ENCODE data around the gene ASF1A.

Gene ASF1A

DNA sequence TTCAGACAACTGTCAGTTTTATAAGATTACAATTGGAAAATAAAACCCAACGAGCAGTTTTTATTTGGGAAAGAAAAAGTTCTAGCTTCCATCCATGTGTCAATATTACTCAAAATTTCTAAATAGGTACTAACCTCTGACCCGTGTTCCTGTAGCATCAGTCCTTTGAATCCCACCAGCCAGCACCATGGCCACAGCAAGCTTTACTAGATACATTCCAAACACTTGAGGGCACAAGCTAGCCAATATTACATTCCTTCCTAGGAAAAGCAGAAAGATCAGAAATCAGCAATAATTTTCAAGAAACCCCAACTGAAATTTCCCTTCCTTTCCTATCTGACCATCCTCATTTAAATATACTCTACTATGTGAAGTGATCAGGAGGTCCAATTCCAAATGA is 19.2 kb downstream of the ASF1A start:
- DNase-seq (ENCODE audit: low read depth), result no peak

DNA sequence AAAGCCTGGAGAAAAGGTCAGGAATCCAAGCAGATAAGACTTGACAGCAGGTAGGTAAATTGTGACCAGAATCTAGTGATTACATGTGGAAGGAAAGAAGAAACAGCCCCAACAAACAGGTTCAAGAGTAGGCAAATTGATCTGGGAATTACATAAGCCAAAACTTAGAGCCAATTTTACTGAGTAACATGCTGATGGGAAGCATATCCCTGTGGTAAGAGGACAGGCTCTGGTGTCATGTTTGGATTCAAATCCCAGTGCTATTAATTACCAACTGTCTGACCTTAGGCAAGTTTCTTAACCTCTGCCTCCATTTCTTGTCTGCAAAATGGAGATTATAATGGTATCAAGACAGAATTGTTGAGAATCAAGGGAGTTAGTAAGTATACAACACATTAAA is 20.6 kb downstream of the ASF1A start:
- DNase-seq (ENCODE audit: low read depth), result no peak

DNA sequence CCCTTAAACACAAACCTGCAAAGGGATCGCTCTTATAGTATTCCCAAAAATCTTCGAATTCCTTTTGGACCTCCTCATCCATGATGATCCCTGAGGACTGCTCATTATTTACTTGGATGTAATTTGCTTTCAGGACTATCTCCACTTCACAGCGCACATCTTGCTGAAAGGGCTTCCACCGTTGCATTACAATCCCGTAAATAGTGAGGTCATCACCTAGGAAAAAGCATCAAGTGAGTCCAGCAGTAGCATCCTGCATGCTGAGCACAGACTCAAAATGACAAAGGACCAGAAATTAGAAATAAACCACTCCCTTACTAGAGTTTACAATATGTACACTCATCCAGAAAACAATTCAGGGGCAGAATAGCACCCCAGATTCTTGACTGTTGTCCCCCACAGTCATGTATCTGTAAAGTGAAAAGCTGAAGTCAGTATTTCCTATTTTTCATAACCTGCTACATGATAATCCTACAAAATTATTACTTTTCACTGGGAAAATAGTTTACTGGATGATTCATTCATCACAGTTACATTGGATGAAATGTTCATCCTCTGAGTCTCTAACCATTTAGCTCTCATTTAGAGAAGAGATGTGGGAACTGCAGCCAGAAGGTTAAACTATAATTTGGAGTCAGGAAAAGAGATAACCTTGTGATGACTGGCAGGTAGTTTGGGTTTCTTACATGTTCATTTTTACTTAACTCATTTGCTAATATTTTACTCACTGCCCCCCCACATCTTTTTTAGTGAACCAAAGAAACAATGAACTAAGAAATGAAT is 23.8 kb downstream of the ASF1A start:
- DNase-seq (ENCODE audit: low read depth), result no peak

DNA sequence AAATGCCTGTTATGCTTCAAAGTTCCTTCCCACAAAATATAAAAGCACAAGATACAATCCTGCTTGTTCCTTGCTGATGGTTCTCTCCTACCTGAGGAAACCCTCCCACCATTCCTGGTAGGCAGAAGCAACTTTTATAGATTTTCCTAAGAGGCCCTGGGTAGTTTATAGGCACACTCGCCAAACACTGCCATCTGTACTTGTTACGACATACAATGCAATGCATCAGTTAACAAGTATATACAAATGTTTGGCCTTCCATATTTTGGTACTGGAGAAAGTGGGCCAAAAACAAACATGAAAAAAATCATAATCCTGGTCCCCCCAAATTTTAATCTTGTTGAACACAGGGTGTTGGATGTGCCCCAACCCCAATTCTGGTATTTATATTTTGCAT is 24.4 kb downstream of the ASF1A start:
- DNase-seq (ENCODE audit: low read depth), result no peak

DNA sequence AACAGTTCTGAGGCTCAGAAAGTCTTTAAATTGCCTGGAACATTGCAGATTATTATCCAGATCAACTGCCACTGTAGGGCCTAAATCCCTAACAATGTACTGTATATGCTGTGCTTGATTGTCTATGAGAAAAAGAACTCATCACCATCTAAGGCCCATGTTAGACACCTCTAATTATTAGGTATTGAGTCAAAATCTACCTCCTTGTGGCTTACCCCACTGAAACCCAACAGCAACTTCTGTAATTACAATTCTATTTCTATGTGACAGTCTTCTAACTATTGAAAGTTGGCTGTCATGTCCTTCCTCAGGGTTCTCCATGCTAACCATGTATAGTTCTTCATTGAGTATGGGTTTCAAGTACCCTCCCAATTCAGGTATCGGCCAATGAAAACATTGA is 27.1 kb downstream of the ASF1A start:
- no peak for DNase-seq (ENCODE audit: low read depth)

DNA sequence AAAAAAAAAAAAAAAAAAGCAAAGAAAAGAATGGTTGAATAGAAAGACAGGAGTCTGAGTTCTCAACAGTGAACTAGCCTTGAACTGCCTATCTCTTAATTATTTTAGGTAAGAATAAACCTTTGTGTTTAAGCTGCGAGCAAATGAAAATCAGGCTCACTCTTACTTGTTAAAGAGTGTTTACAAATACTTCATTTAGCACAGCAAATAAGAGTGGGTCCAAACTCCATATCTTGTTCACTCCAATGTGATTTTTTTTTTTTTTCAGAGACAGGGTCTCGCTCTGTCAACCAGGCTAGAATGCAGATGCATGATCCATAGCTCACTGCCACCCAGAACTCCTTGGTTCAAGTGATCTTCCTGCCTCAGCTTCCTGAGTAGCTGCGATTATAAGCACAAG is 29.1 kb downstream of the ASF1A start:
- no peak for DNase-seq (ENCODE audit: low read depth)

DNA sequence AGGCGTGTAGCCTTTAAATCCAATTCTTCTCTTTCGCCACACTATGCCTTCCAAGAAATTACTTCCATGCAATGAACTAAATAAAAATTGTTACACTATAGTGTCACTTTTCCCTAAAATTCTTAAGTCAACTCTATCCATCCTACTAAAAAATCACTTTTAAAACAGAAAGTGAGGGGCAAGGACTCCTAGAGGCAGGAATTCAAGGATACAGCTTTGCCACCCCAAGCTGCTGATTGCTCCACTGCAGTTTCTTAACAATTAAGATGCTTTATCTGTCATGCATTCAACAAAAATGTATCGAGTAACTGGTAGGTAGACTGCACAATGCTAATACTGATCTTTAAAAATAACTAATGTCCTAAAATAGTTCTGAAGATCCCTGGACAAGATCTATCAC is 36.7 kb downstream of the ASF1A start:
- DNase-seq (ENCODE audit: low read depth), result no peak

DNA sequence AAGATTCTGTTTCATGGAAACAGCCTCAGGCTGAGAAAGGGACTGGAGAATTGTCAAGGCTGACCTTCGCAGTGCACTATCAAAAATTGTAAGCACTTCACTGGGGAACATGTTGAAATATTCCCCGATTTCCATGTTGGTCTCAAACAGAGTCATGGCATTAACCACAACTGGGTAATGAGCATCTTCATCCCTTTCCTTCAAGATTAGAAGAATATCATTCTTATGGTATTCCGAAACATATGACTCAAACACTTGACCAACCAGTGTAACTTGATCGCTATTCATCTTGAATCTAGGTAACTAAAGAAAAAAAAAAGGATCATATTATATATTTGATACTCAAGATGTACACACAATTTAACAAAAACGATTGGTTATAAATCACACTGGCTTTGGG is 37.5 kb downstream of the ASF1A start:
- no peak for DNase-seq (ENCODE audit: low read depth)

DNA sequence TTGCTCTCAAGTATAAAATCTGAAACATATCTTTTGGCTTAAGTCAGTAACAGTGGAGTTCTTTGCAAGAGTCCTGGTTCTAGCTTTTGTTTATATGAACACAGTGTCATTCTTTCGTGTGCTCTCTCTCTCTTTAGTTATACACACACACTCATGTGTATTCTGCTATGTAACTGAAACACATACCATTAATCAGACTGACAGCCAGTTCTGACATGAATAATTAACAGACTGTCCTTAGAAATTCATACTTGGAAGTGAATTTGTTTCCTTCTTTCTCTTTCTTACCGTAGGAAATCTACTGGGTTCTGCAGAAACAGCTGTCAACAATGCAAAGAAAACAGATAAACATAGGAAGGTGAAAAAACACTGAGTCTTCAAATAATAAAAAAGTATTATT is 38.5 kb downstream of the ASF1A start:
- no peak for DNase-seq (ENCODE audit: low read depth)

DNA sequence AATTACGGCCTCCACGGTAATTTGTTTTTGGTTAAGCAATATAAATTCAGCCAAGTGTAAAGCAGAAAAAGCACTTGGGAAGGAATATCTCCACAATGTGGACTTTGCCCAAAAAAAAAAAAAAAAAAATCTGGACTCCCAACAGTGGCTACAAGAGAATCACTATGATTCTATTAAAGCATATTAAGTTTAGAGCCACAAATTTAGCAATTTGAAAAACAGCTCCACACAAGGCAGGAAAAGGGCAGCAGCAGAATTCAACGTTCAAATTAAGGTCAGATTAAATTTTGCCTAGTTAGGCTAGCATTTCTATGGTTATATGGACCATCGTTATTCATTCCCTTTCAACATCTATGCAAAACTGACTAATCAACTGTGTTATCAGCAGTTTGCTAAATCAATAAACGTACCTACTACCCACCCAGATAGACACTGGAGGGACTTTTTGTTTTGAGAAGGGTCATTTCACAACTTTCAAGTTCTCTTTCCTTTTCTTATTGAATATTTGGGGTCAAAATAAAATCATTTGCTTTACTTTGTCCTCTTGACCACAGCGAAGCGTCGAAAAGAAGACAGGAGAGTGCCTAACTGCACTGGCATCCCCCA is 40.0 kb downstream of the ASF1A start:
- no peak for DNase-seq (ENCODE audit: low read depth)

DNA sequence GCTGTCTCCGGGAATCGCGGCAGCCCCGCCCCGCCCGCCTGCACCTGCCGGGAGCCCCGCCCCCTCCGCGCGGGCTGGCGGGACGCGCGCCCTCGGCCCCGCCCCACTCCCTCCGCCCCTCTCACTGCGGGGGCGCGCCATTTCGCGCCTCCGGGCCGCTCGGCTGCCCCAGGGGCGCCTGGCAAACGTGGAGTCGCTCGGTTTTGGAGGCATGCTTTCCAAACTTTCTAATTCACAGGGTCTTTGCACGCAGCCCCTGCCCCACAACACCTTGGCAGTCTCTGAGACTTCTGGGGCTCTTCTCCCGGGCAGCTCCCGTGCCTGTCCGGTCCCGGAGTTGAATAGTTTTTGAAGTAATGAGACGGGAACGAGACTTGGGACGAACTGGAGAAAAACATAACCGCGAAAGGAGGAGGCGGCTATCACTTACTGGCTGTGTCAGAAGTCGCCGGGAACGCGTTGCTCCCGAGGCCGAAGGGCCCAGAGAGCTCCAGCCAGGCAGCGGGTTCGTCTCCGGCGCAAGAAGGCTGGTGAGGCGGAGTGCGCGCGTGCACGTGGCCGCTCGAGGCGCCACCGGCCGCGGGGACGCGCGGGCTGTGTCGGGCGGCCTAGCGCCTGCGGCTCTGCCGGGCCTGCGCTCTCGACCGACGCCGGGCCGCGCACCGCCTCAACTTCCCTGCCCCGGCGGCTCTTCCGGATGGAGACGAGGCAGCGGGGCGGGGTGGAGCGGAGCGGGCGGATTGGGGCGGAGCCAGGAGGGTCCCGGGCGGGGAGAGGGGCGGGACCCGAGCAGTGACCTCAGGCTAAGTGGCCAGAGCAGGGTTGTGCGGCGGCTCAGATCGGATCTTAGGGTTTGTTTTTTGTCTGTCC is 40.7 kb downstream of the ASF1A start, which contains the start of gene MCM9:
Gene MCM9 (minus strand): TSS at position 699 of the 870 bp plus-strand sequence. CDS start 3,436 bp downstream, outside the sequence.
- peak; percentile 83 for DNase-seq (ENCODE audit: low read depth)

DNA sequence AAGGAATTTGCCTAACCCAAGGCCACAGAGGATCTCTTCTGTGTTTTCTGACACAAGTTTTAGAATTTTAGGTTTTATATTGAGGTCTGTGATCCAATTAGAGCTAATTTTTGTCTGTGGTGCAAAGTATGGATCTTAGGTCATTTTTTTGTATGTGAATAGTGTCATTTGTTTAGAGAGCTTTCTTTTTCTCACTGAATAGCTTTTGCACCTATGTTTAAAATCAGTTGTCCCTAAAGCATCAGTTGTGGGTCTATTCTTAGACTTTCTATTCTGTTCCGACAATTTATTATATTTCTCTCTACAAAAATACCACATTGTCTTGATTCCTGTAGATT is 41.3 kb downstream of the ASF1A start:
- no peak for DNase-seq (ENCODE audit: low read depth)

DNA sequence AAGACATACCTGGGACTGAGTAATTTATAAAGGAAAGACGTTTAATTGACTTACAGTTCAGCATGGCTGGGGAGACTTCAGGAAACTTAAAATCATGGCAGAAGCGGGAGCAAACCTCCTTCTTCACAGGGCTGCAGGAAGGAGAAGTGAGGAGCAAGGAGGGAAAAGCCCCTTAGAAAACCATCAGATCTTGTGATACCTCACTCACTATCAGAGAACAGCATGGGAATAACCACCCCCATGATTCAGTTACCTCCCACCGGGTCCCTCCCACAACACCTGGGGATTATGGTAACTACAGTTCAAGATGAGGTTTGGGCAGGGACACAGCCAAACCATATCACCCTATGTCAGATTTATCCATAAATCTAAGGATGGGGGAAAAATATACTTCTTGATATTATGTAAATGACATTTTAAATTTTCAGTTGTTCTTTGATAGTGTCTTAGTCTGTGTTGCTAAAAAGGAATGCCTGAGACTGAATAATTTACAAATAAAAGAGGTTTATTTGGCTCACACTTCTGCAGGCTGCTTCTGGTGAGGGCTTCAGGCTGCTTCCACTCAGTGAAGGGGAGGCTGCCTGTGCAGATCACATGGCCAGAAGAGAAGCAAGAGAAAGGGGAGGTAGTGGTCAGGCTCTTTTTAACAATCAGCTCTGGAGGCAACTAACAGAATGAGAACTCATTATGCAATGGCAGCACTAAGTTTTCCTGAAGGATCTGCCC is 42.2 kb downstream of the ASF1A start:
- no peak for DNase-seq (ENCODE audit: low read depth)

DNA sequence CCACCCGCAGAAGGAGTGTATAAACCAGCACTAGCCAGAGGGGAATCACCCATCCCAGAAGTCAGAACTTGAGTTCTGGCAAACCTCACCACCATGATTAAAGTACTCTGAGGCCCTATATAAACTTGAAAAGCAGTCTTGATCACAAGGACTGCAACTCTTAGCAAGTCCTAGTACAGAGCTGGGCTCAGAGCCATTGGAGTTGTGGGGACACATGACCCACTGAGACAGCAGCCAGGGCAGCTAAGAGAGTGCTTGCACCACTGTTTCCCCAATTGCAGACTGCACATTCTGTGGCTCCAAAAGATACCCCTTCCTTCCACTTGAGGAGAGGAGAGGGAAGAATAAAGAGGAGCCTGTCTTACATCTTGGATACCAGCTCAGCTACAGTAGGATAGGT is 45.7 kb downstream of the ASF1A start:
- no peak for DNase-seq (ENCODE audit: low read depth)

DNA sequence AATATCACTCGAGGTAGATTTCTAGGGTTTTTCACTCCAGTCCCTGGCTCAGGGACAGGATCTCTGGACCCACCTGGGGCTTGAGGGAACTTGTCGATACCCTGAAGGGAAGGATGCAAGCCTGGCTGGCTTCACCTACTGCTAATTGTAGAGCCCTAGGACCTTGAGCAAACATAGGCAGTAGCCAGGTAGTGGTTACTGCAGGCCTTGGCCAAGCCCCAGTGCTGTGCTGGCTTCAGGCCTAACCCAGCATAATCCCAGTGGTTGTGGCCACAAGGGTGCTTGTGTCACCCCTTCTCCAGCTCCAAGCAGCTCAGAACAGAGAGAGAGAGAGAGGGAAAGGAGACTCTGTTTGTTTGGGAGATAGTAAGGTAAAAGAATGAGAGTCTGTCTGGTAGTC is 46.8 kb downstream of the ASF1A start:
- DNase-seq (ENCODE audit: low read depth), result no peak

DNA sequence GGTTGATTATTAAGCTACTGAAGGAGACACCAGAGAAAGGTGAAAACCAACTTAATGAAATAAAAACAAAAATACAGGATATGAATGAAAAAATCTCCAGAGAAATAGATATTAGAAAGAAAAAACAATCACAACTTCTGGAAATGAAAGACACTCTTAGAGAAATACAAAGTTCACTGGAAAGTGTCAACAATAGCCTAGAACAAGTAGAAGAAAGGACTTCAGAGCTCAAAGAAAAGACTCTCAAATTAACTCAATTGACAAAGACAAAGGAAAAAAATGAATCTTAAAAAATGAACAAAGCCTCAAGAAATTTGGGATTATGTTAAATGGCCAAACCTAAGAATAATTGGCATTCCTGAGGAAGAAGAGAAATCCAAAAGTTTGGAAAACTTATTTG is 51.3 kb downstream of the ASF1A start:
- DNase-seq (ENCODE audit: low read depth), result no peak

DNA sequence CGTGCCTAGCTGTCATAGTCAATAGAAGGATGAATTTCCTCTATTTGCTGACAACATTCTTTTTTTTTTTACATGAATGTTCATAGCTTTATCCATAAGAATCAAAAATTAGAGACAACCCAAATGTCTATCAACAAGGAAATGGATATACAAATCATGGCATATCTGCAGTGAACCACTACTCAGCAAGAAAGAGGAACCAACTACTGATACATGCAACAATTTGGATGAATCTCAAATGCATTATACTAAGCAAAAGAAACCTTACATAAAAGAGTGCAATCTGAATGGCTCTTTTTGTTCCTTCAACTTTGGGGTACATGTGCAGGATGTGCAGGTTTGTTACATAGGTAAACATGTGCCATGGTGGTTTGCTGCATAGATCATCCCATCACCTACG is 58.7 kb downstream of the ASF1A start:
- DNase-seq (ENCODE audit: low read depth), result no peak

DNA sequence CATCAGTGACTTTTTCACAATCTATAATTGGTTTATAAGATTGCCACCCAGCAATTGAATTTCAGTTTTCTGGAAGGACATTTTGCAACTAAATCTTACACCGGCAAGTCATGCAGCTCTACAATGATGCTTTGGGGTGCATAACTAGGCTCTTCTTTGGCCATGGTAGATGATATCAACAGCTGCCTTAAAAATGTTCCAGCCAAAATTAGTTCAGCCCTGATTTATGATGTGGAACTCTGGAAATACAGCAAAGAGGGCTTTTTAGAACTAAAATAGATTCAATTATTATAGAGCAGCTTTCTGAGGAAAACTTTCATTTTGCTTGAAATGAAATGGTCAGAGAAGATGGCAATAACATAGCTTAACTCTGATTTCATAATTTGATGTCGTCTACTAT is 59.4 kb downstream of the ASF1A start:
- DNase-seq (ENCODE audit: low read depth), result no peak

All from activated T-cell treated with anti-CD3 and anti-CD28 coated beads for 24 hours (primary cell).